NB4 (cell line): ENCODE data around the gene ZNF407.

Experiments used
- POLR2A ChIP-seq: IDR thresholded peaks from 2 replicates; pipeline ENCODE4 v1.6.1; 2011; ENCODE audit warnings: mild to moderate bottlenecking; ENCODE audit not compliant: insufficient read length; ENCODE audit errors: extremely low read depth
- TF ChIP-seq, protein P1 (sequence below): IDR thresholded peaks from one replicate; pipeline ENCODE4 v1.5.1; 2012; ENCODE audit warnings: low read depth, low read length

DNA sequence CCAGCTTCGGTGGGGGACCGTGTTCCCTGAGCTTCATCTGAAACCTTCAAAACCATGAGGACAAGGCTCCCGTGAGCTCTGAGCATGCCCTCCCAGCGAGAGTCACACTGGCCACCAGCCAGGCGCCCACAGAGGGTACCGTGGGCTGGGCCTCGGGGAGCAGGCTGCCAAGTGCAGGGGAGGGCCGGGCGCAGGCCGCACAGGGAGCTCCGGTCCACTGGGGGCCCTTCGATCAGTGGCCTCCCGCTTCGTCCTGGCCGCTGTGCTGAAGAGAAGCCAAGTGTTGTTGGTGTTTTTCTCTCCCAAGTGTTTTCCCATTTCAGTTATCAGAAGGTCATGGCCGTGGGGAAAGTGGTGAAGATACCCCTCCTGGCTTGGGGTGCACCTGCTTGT lies 466.8 kb downstream of the ZNF407 start:
- TF ChIP-seq, protein P1, sequence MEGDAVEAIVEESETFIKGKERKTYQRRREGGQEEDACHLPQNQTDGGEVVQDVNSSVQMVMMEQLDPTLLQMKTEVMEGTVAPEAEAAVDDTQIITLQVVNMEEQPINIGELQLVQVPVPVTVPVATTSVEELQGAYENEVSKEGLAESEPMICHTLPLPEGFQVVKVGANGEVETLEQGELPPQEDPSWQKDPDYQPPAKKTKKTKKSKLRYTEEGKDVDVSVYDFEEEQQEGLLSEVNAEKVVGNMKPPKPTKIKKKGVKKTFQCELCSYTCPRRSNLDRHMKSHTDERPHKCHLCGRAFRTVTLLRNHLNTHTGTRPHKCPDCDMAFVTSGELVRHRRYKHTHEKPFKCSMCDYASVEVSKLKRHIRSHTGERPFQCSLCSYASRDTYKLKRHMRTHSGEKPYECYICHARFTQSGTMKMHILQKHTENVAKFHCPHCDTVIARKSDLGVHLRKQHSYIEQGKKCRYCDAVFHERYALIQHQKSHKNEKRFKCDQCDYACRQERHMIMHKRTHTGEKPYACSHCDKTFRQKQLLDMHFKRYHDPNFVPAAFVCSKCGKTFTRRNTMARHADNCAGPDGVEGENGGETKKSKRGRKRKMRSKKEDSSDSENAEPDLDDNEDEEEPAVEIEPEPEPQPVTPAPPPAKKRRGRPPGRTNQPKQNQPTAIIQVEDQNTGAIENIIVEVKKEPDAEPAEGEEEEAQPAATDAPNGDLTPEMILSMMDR: no peak
- TF ChIP-seq POLR2A: no peak
